WTC11 (cell line): ENCODE results near the gene FAXDC2. TPM values are rescaled to one million over a fixed set of nuclear protein-coding genes. Genes with fewer than 3 reads are reported as not detected.

Source experiments
- ATAC-seq: fragments of 200-7000 bp; cut with Tn5 transposase; 2 replicates; pipeline ENCODE4 v1.10.0; 2021; ENCODE audit warnings: mild to moderate bottlenecking, moderate library complexity
- CTCF ChIA-PET: fragments of 300-600 bp; sonication (Branson Sonifier 250); formaldehyde crosslinking; loops from one replicate; lab custom pipeline; 2021; ENCODE audit warnings: antibody characterized with exemption; lab: Charles Lee
- POLR2A ChIA-PET: fragments of 350-600 bp; sonication (Branson Sonifier 250); formaldehyde crosslinking; loops from one replicate; lab custom pipeline; 2021; ENCODE audit warnings: antibody characterized with exemption; lab: Charles Lee
- DNase-seq: peaks from one replicate; pipeline ENCODE4 v3.0.0; 2021; ENCODE audit warnings: low spot score
- H3K27ac Mint-ChIP-seq: 2 replicates; pipeline ENCODE4 v1.8.0; 2021; ENCODE audit warnings: mixed read lengths
- H3K27me3 Mint-ChIP-seq: 2 replicates; pipeline ENCODE4 v1.8.0; 2021; ENCODE audit warnings: low read depth, mild to moderate bottlenecking, moderate library complexity, mixed read lengths
- H3K36me3 Mint-ChIP-seq: 2 replicates; pipeline ENCODE4 v1.8.0; 2021; ENCODE audit warnings: mixed read lengths
- H3K4me1 Mint-ChIP-seq: 2 replicates; pipeline ENCODE4 v1.8.0; 2022; ENCODE audit warnings: mixed read lengths
- H3K4me3 Mint-ChIP-seq: 2 replicates; pipeline ENCODE4 v1.8.0; 2021; ENCODE audit warnings: mild to moderate bottlenecking, moderate library complexity, mixed read lengths
- H3K9me3 Mint-ChIP-seq: 2 replicates; pipeline ENCODE4 v1.8.0; 2021; ENCODE audit warnings: mixed read lengths
- ATF6 ChIP-seq: sonication (generic); formaldehyde crosslinking; IDR thresholded peaks from 2 replicates; pipeline ENCODE4 v1.8.1; 2023; ENCODE audit warnings: mild to moderate bottlenecking, missing genetic modification reagents
- CBFB ChIP-seq: sonication (generic); formaldehyde crosslinking; IDR thresholded peaks from 2 replicates; pipeline ENCODE4 v1.8.1; 2022; ENCODE audit warnings: mild to moderate bottlenecking, low read depth, missing genetic modification reagents
- E2F1 ChIP-seq: sonication (generic); formaldehyde crosslinking; IDR thresholded peaks from 2 replicates; pipeline ENCODE4 v1.8.0; 2022; ENCODE audit warnings: mild to moderate bottlenecking, missing genetic modification reagents
- ETV6 ChIP-seq: sonication (generic); formaldehyde crosslinking; IDR thresholded peaks from 2 replicates; pipeline ENCODE4 v1.8.1; 2022; ENCODE audit warnings: mild to moderate bottlenecking, missing genetic modification reagents
- GABPB1 ChIP-seq: sonication (generic); formaldehyde crosslinking; IDR thresholded peaks from 2 replicates; pipeline ENCODE4 v1.8.1; 2023; ENCODE audit warnings: mild to moderate bottlenecking, missing genetic modification reagents
- IRF2 ChIP-seq: sonication (generic); formaldehyde crosslinking; IDR thresholded peaks from 2 replicates; pipeline ENCODE4 v1.8.0; 2022; ENCODE audit warnings: low read depth, missing genetic modification reagents, borderline replicate concordance
- MYBL2 ChIP-seq: sonication (generic); formaldehyde crosslinking; IDR thresholded peaks from 2 replicates; pipeline ENCODE4 v1.8.1; 2023; ENCODE audit warnings: mild to moderate bottlenecking, moderate library complexity, missing genetic modification reagents
- USF1 ChIP-seq: sonication (generic); formaldehyde crosslinking; IDR thresholded peaks from 2 replicates; pipeline ENCODE4 v1.8.0; 2022; ENCODE audit warnings: mild to moderate bottlenecking, missing genetic modification reagents
- USF2 ChIP-seq: sonication (generic); formaldehyde crosslinking; IDR thresholded peaks from 2 replicates; pipeline ENCODE4 v1.8.1; 2023; ENCODE audit warnings: mild to moderate bottlenecking, missing genetic modification reagents, moderate library complexity
- ZNF219 ChIP-seq: sonication (generic); formaldehyde crosslinking; IDR thresholded peaks from 2 replicates; pipeline ENCODE4 v1.8.0; 2023; ENCODE audit warnings: missing genetic modification reagents, mild to moderate bottlenecking, borderline replicate concordance
- total RNA-seq: library from RNA; stranded (reverse); gene quantifications from 3 replicates; pipeline ENCODE4 v1.2.3, GENCODE V29; 2021
- TF ChIP-seq, protein P1 (sequence below): fragments of 250-450 bp; sonication (Bioruptor Pico); IDR thresholded peaks from 2 replicates; pipeline ENCODE4 v1.9.0; 2021; ENCODE audit warnings: mild to moderate bottlenecking, borderline replicate concordance

Gene FAXDC2
- total RNA-seq, 1 experiment from 2014 or later: 3.9 TPM

- peak; percentile 7; the same call in 1 of the 2 replicates for ATAC-seq
- CTCF ChIA-PET: interaction anchor here (0.6 to 1.2 kb wide), 3 partner anchors 63 to 152 kb away, joined by 3 to 4 read pairs (median 3); no protein-coding TSS in a partner anchor
- 0 out of 2 replicates have a peak, but pooled peaks cover 4% of the 10 kb centered on the region for H3K36me3 Mint-ChIP-seq
- TF ChIP-seq IRF2 (CRISPR knock-in tag) (no peak), MYBL2 (no peak), ATF6 (CRISPR knock-in tag) (no peak), E2F1 (CRISPR knock-in tag) (no peak), CBFB (no peak)
- TF ChIP-seq, protein P1, sequence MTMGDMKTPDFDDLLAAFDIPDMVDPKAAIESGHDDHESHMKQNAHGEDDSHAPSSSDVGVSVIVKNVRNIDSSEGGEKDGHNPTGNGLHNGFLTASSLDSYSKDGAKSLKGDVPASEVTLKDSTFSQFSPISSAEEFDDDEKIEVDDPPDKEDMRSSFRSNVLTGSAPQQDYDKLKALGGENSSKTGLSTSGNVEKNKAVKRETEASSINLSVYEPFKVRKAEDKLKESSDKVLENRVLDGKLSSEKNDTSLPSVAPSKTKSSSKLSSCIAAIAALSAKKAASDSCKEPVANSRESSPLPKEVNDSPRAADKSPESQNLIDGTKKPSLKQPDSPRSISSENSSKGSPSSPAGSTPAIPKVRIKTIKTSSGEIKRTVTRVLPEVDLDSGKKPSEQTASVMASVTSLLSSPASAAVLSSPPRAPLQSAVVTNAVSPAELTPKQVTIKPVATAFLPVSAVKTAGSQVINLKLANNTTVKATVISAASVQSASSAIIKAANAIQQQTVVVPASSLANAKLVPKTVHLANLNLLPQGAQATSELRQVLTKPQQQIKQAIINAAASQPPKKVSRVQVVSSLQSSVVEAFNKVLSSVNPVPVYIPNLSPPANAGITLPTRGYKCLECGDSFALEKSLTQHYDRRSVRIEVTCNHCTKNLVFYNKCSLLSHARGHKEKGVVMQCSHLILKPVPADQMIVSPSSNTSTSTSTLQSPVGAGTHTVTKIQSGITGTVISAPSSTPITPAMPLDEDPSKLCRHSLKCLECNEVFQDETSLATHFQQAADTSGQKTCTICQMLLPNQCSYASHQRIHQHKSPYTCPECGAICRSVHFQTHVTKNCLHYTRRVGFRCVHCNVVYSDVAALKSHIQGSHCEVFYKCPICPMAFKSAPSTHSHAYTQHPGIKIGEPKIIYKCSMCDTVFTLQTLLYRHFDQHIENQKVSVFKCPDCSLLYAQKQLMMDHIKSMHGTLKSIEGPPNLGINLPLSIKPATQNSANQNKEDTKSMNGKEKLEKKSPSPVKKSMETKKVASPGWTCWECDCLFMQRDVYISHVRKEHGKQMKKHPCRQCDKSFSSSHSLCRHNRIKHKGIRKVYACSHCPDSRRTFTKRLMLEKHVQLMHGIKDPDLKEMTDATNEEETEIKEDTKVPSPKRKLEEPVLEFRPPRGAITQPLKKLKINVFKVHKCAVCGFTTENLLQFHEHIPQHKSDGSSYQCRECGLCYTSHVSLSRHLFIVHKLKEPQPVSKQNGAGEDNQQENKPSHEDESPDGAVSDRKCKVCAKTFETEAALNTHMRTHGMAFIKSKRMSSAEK (CRISPR knock-in tag): no peak
- TF ChIP-seq, all 79 proteins: peak for 0
- H3K27ac Mint-ChIP-seq: peak overlapping the region; percentile 91
- H3K4me3 Mint-ChIP-seq: no peak overlapping the region
- no peak for DNase-seq
- peaks cover 93% of the 10 kb centered on the region for H3K4me1 Mint-ChIP-seq
- H3K27me3 Mint-ChIP-seq: no peaks in the 10 kb centered on the region
- POLR2A ChIA-PET: interaction anchor here (0.6 to 0.9 kb wide), 2 partner anchors 16 to 114 kb away, joined by 3 read pairs; no protein-coding TSS in a partner anchor
- H3K9me3 Mint-ChIP-seq: no peaks in the 10 kb centered on the region
Observed at GRCh38 chr5:154783774-154784460, 66.5 kb downstream of the FAXDC2 start.

DNA sequence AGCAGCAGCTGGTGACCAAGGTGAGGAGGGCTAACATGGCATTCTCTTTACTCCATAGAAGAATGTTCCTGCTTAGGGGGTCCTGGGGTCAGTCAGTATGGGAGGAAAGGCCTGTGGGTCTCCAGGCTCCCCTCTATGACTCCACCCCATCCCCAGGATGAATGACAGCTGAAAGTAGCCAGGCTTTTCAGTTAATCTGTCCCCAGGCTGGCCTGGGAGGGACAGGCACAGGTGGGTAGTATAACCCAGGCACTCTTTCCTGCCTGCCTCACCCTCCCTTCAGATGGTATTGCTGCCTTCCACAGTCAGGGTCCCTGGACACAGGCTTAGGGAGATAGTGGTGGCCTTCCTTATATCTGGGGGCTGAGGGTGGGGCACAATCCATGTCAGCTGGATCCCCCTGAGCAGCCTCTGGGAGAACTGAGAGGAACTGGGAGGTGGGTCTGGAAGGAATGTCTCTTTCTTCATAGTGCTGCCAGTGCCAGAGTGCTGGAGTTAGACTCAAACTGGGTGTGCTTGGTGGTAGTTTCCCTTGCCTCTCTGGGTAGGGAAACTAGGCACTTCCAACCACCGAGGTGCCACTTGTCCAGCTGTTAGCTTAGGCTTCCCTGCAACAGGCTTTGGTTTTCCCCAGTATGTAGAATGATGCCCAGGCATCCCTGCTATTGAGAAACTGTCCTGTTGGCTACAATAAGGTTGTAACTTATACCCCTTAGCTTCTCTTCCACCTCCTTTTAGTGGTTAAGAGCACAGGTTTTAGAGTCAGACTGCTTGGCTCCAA is 67.4 kb downstream of the FAXDC2 start:
- peak overlapping the region; percentile 91; the same call in 1 of the 2 replicates for H3K27ac Mint-ChIP-seq
- TF ChIP-seq GABPB1 (CRISPR knock-in tag): no peak
- peaks cover 92% of the 10 kb centered on the region for H3K4me1 Mint-ChIP-seq
- no peak for DNase-seq
- ATAC-seq: peak; percentile 22
- no peak overlapping the region for H3K4me3 Mint-ChIP-seq
- CTCF ChIA-PET: interaction anchor here (0.5 to 2.3 kb wide), 6 partner anchors 15 to 133 kb away, joined by 3 to 6 read pairs (median 4); no protein-coding TSS in a partner anchor
- no peaks in the 10 kb centered on the region for H3K27me3 Mint-ChIP-seq
- H3K9me3 Mint-ChIP-seq: no peaks in the 10 kb centered on the region
- POLR2A ChIA-PET: interaction anchor here (1.3 kb wide), 1 partner anchor 12 kb away, joined by 5 read pairs; no protein-coding TSS in a partner anchor
- H3K36me3 Mint-ChIP-seq: 0 out of 2 replicates have a peak, but pooled peaks cover 4% of the 10 kb centered on the region

- ChIA-PET CTCF (interaction anchor here (0.5 to 2.3 kb wide), 7 partner anchors 11 to 132 kb away, joined by 3 to 6 read pairs (median 4); no protein-coding TSS in a partner anchor), POLR2A (interaction anchor here (1.3 to 1.5 kb wide), 2 partner anchors 11 to 14 kb away, joined by 3 to 5 read pairs; no protein-coding TSS in a partner anchor)
- Mint-ChIP-seq H3K4me3 (no peak overlapping the region), H3K27me3 (no peaks in the 10 kb centered on the region), H3K4me1 (peaks cover 88% of the 10 kb centered on the region), H3K9me3 (no peaks in the 10 kb centered on the region), H3K27ac (peak overlapping the region; percentile 43), H3K36me3 (0 out of 2 replicates have a peak, but pooled peaks cover 4% of the 10 kb centered on the region)
- ATAC-seq (peak; percentile 64), DNase-seq (peak; percentile 28)
- peak; percentile 88 for TF ChIP-seq USF2 (CRISPR knock-in tag)
- TF ChIP-seq ETV6 (CRISPR knock-in tag): no peak
- TF ChIP-seq ZNF219 (CRISPR knock-in tag): no peak
- TF ChIP-seq USF1 (CRISPR knock-in tag): peak; percentile 83
- no peak for TF ChIP-seq ATF6 (CRISPR knock-in tag)
- TF ChIP-seq, all 79 proteins: peak for 2
Observed at GRCh38 chr5:154782326-154782725, 68.1 kb downstream of the FAXDC2 start.
